ENCODE data around the gene ZBTB24. TPM values are rescaled to one million over a fixed set of nuclear protein-coding genes. Genes with fewer than 3 reads are reported as not detected.

The ZBTB24 gene
- total RNA-seq, 2 experiments from 2014 or later, result 17.6 to 19.1 TPM

DNA sequence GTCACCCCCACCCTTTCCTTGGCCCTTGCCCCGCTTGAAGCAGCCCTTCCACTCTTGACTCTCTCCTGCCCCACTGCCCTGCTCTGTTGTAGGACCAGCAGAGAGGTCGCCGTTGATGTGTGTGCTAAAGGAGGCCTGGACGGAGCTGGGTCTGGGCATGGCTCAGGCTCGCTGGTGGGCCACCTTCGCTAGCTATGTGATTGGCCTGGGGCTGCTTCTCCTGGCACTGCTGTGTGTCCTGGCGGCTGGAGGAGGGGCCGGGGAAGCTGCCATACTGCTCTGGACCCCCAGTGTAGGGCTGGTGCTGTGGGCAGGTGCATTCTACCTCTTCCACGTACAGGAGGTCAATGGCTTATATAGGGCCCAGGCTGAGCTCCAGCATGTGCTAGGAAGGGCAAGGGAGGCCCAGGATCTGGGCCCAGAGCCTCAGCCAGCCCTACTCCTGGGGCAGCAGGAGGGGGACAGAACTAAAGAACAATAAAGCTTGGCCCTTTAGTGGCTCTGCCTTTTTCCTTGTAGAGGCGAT, 39.5 kb downstream of the ZBTB24 start:
- no peak for DNase-seq
- ChIA-PET POLR2A (no interaction called here), CTCF (interaction anchor here (0.9 to 9.1 kb wide), 6 partner anchors 12 to 256 kb away, joined by 3 to 81 read pairs (median 3); partner anchors contain the start of gene MICAL1)
- Mint-ChIP-seq H3K9me3 (no peaks in the 10 kb centered on the region), H3K36me3 (ENCODE audit: low read depth) (peaks cover 39% of the 10 kb centered on the region), H3K27me3 (peaks cover 5% of the 10 kb centered on the region), H3K27ac (no peak overlapping the region), H3K4me3 (no peak overlapping the region), H3K4me1 (peaks cover 34% of the 10 kb centered on the region)

DNA sequence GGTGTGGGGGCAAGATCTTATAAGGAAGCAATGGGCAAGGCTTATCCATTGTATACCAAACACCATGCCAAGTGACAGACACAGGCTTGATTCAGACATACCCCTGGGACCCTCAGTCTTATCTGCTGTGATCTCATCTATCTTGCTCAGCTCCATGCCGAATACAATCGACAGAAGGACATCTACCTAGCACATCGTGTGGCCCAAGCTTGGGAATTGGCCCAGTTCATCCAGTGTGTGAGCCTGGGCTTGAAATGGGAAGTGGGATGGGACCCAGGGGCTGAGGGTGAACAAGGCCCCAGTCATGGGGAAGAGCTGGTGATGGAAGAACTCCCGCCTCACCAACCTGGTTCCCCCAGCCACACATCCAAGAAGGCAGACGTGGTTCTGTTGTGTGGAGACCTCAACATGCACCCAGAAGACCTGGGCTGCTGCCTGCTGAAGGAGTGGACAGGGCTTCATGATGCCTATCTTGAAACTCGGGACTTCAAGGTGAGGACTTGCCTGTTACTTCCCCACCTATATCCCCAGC, 40.6 kb downstream of the ZBTB24 start:
- DNase-seq, result no peak
- no peak overlapping the region for H3K27ac Mint-ChIP-seq
- CTCF ChIA-PET, result interaction anchor here (1.5 to 9.1 kb wide), 5 partner anchors 13 to 59 kb away, joined by 3 to 81 read pairs (median 8); partner anchors contain the start of genes CD164 and MICAL1

DNA sequence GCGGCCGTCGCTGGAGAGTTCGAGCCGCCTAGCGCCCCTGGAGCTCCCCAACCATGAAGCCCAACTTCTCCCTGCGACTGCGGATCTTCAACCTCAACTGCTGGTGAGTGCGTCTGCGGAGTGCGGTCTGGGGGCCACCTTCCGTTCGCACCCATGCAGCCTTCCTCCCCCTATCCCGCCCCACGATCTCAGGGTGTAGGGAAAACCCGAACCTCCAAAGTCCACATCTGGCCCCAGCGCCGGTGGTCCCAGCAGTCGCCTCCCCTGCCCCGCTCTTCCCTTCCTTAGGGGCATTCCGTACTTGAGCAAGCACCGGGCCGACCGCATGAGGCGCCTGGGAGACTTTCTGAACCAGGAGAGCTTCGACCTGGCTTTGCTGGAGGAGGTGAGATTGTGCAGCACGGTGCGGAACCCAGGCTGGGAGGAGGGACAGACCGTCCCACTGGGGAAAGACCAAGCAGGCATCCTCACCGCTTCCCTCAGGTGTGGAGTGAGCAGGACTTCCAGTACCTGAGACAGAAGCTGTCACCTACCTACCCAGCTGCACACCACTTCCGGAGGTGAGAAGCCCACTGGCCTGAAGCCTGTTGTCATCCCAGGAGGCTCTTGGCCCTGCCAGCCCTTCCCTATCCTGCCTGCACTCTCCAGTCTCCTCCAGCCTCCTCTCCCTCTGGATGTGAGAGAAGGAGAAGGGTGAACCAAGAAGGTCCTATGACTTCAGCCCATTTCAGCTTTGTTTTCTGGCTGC, 41.8 kb downstream of the ZBTB24 start:
- Mint-ChIP-seq H3K27me3 (peaks cover 5% of the 10 kb centered on the region), H3K9me3 (no peaks in the 10 kb centered on the region), H3K27ac (peak overlapping the region; percentile 89), H3K4me3 (peak overlapping the region; percentile 88), H3K4me1 (peaks cover 27% of the 10 kb centered on the region), H3K36me3 (ENCODE audit: low read depth) (peaks cover 31% of the 10 kb centered on the region)
- peak; percentile 39 for DNase-seq
- CTCF ChIA-PET, result interaction anchor here (0.8 to 9.1 kb wide), 8 partner anchors 14 to 162 kb away, joined by 3 to 81 read pairs (median 6); partner anchors contain the start of genes CD164 and MICAL1
- POLR2A ChIA-PET, result no interaction called here

More for the DNA sequence above, 40.6 kb downstream of the ZBTB24 start:
- Mint-ChIP-seq H3K36me3 (ENCODE audit: low read depth) (peaks cover 36% of the 10 kb centered on the region), H3K4me3 (peak overlapping the region; percentile 88), H3K4me1 (peaks cover 27% of the 10 kb centered on the region), H3K27me3 (peaks cover 5% of the 10 kb centered on the region), H3K9me3 (no peaks in the 10 kb centered on the region)
- POLR2A ChIA-PET, result interaction anchor here (0.8 kb wide), 1 partner anchor 40 kb away, joined by 3 read pairs; no protein-coding TSS in a partner anchor

DNA sequence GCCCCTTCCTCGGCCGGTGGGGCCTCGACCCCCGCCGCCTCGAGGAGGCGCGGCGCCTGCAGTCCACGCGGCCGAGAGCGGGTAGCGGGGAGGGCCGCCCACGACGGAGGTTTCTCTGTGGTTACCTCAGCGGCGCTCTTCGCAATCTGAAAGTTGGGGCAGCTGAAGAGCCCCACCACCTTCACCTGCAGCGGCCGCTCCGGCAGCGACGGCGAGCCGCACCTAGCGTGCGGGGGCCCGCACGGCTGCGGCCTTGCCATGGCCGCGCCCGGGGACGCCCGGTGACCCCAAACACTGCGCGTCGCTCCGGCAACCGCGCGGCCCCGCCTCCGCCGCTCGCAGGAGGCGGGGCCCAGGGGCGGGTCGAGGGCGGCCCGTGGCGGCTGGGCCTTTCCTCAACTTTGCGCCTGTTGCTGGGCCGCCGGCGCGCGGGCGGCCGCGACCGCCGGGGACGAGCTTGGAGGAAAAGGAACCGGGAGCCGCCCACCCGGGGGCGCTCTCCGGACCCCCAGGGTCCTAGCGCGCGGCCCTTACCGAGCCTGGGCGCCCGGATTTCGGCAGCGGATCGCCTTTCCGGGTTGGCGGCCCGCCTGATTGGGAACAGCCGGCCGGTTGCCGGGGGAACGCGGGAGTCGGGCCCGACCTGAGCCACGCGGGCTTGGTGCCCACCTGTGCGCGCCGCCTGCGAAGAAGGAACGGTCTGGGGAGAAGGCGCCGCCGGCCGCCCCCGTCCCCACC, 42.5 kb downstream of the ZBTB24 start, which contains the start of the genes PPIL6 and SMPD2:
Gene PPIL6 (minus strand): TSS at position 298 of the 738 bp plus-strand sequence. CDS start 38 bp downstream, at position 260.
Gene SMPD2 (plus strand): TSS at position 394 of the 738 bp plus-strand sequence. CDS start 398 bp downstream, outside the sequence.
- ChIA-PET CTCF (interaction anchor here (0.8 to 9.1 kb wide), 5 partner anchors 15 to 162 kb away, joined by 3 to 81 read pairs (median 3); partner anchors contain the start of gene MICAL1), POLR2A (no interaction called here)
- peak within 1 kb of the TSS; percentile 88 for H3K4me3 Mint-ChIP-seq

DNA sequence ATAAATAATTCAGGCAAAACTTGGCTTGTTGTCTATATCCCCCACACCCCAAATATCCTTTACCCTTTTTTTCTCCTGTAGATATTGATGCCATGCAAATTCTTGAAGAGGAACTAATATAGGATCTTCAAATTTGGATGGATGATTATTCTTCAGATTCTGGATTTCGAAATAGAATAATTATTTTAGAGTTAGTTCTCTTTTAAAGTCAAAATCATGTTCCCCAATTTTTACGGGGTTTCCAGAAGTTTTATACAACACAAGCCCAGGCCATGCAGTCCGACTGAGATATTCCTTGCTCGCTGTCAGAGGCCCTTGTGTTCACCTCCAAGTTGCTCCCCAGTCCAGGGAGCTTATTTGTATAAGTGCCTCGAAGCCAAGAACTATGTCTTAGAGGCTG, 47.0 kb downstream of the ZBTB24 start:
- peaks cover 5% of the 10 kb centered on the region for H3K4me1 Mint-ChIP-seq
- no peaks in the 10 kb centered on the region for H3K9me3 Mint-ChIP-seq
- ChIA-PET POLR2A (no interaction called here), CTCF (interaction anchor here (1.0 to 1.3 kb wide), 2 partner anchors 10 to 21 kb away, joined by 3 to 5 read pairs; no protein-coding TSS in a partner anchor)
- H3K27ac Mint-ChIP-seq, result no peak overlapping the region
- DNase-seq, result no peak
- no peak overlapping the region for H3K4me3 Mint-ChIP-seq
- H3K27me3 Mint-ChIP-seq, result peaks cover 15% of the 10 kb centered on the region
- peaks cover under 1% of the 10 kb centered on the region for H3K36me3 Mint-ChIP-seq (ENCODE audit: low read depth)

More for the DNA sequence above, 42.5 kb downstream of the ZBTB24 start, which contains the start of the genes PPIL6 and SMPD2:
- Mint-ChIP-seq H3K27ac (peak within 1 kb of the TSS; percentile 89), H3K27me3 (peaks cover 5% of the 10 kb centered on the region), H3K36me3 (ENCODE audit: low read depth) (peaks cover 26% of the 10 kb centered on the region), H3K9me3 (no peaks in the 10 kb centered on the region), H3K4me1 (peaks cover 27% of the 10 kb centered on the region)
- peak; percentile 78 for DNase-seq

DNA sequence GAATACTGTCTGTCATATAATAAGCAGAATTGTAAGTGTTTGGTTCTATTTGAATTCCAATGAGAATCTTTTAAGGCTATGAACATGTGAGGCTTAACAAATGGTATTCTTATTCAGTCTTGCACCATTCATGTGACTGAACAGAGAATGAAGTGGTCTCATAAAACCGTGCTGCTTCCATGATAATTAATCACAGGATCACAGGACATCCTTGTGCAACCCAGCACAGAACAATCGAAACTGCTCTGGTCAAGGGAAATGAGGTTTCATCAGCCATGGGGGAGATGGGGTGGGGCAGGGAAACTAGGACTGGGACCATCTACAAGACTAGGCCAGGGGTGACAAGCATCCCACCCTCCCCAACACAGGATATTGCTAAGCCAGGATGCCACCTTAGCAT, 48.6 kb downstream of the ZBTB24 start:
- ChIA-PET CTCF (no interaction called here), POLR2A (no interaction called here)
- no peaks in the 10 kb centered on the region for H3K36me3 Mint-ChIP-seq (ENCODE audit: low read depth)
- no peak overlapping the region for H3K4me3 Mint-ChIP-seq
- H3K4me1 Mint-ChIP-seq, result peaks cover 1% of the 10 kb centered on the region
- H3K9me3 Mint-ChIP-seq, result no peaks in the 10 kb centered on the region
- no peak overlapping the region for H3K27ac Mint-ChIP-seq
- no peak for DNase-seq
- H3K27me3 Mint-ChIP-seq, result peaks cover 12% of the 10 kb centered on the region

DNA sequence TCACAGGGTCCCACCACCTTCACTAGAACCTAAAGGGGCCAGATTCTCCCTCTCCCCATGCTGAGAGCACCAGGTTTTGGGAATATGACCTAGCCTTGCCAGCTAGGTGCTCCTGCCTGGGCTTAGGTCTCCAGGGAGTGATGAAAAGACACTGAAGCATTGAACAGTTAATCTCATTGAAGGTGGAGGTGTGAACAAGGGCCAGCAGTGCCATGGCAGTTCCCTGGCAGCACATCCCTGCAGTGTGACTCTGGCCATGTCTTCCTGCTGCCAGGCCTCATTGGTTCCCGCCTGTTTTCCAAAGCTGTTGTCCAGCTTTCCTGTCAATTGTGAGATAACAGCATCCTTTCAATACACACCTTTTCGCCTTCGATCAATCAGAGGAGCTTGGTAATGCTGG, 53.5 kb downstream of the ZBTB24 start:
- no peak overlapping the region for H3K27ac Mint-ChIP-seq

DNA sequence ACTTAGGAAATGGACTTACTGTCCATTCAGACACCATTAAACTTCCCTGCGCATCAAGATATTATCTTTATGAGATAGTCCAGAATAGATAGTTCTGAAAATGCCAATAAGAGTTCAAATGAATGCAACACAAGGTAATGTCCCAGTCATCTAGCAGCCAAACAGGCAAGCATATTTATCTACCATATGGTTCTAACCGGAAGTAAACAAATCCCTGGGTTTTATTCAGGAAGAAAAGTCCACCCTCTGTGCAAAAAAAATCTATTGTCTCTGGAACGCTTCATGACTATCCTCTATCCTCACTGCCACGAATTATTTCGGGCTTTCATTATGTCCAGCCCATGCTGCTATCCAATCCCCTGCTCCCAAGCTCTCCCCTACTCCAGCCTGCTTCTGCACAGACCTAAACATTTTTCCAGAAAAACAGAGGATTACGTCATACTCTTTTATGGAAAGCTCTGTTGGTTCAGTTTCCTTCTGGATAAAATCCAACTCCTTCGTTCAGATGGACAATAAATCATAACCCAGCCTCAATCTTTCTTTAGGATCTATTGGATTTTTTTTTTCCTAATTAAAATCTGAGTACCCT, 54.0 kb downstream of the ZBTB24 start:
- Mint-ChIP-seq H3K36me3 (ENCODE audit: low read depth) (no peaks in the 10 kb centered on the region), H3K9me3 (no peaks in the 10 kb centered on the region), H3K27me3 (peaks cover 10% of the 10 kb centered on the region), H3K4me3 (no peak overlapping the region), H3K4me1 (peaks cover 3% of the 10 kb centered on the region), H3K27ac (no peak overlapping the region)
- CTCF ChIA-PET, result interaction anchor here (0.8 kb wide), 1 partner anchor 18 kb away, joined by 3 read pairs; no protein-coding TSS in a partner anchor
- no peak for DNase-seq
- POLR2A ChIA-PET, result no interaction called here

More for the DNA sequence above, 53.5 kb downstream of the ZBTB24 start:
- H3K9me3 Mint-ChIP-seq, result no peaks in the 10 kb centered on the region
- ChIA-PET CTCF (interaction anchor here (0.8 kb wide), 1 partner anchor 18 kb away, joined by 3 read pairs; no protein-coding TSS in a partner anchor), POLR2A (no interaction called here)
- peaks cover 10% of the 10 kb centered on the region for H3K27me3 Mint-ChIP-seq
- H3K4me1 Mint-ChIP-seq, result peaks cover 3% of the 10 kb centered on the region
- no peak overlapping the region for H3K4me3 Mint-ChIP-seq
- no peak for DNase-seq
- no peaks in the 10 kb centered on the region for H3K36me3 Mint-ChIP-seq (ENCODE audit: low read depth)

DNA sequence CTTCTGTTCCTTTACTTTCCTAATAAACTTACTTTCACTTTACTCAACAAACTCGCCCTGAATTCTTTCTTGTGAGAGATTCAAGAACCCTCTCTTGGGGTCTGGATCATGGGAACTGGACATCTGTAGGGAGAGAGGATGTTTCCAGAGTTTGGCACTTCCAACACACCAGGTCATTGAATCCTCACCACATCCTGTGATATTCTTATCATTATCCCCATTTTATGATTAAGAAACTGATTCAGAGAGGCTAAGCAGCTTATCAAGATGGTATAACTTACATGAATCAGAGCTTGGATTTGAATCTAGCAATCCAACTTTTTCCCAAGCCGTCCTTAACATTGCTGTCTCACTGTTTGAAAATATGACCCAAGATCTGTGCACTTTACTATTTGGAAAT, 58.1 kb downstream of the ZBTB24 start:
- ChIA-PET POLR2A (no interaction called here), CTCF (interaction anchor here (0.6 to 1.2 kb wide), 2 partner anchors 18 to 22 kb away, joined by 3 read pairs; no protein-coding TSS in a partner anchor)
- DNase-seq, result no peak
- peaks cover 3% of the 10 kb centered on the region for H3K4me1 Mint-ChIP-seq
- H3K27ac Mint-ChIP-seq, result no peak overlapping the region
- H3K36me3 Mint-ChIP-seq (ENCODE audit: low read depth), result no peaks in the 10 kb centered on the region
- H3K9me3 Mint-ChIP-seq, result no peaks in the 10 kb centered on the region
- no peak overlapping the region for H3K4me3 Mint-ChIP-seq
- H3K27me3 Mint-ChIP-seq, result no peaks in the 10 kb centered on the region

DNA sequence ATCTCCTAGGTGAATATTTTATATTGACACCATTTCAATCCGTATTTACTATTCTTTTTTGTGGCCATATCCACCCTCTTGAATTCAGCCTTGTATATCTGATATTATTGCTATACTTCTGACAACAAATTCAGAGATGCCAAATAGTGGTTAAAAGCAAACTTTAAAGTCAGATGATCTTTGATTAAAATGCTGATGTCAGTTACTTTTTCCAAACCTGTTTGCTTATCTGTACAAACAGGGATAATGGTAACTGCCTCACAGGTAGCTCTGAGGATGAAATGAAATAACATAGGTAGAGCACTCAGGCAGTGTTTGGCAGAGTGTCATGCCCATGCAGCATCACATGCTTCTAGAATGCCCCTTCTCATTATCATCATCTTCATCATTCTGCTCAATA, 61.8 kb downstream of the ZBTB24 start:
- ChIA-PET CTCF (no interaction called here), POLR2A (no interaction called here)
- Mint-ChIP-seq H3K36me3 (ENCODE audit: low read depth) (no peaks in the 10 kb centered on the region), H3K4me3 (no peak overlapping the region), H3K27me3 (no peaks in the 10 kb centered on the region), H3K4me1 (peaks cover 3% of the 10 kb centered on the region), H3K9me3 (no peaks in the 10 kb centered on the region), H3K27ac (no peak overlapping the region)
- no peak for DNase-seq

DNA sequence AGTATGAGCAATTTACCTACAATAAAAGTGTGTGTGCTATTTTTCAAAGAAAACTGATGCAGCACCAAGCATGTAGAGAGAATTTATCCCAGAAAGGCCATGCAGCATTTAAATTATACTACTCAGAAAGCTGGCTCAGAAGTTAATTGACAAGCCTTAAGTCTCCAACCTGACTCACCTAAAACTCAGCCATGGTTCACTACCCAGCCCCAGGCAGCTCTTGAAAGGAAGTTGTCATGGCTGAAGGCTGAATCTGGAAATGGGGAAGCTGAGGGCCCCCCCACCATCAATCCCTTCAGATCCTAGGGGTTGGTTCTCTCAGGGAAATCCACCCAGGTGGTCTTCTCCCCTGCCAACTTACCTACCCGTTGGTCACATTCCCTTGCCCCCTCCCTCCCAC, 62.3 kb downstream of the ZBTB24 start:
- no peaks in the 10 kb centered on the region for H3K9me3 Mint-ChIP-seq
- no peaks in the 10 kb centered on the region for H3K27me3 Mint-ChIP-seq
- H3K4me3 Mint-ChIP-seq, result no peak overlapping the region
- CTCF ChIA-PET, result no interaction called here
- H3K4me1 Mint-ChIP-seq, result peaks cover 3% of the 10 kb centered on the region
- POLR2A ChIA-PET, result no interaction called here
- DNase-seq, result no peak
- H3K27ac Mint-ChIP-seq, result no peak overlapping the region
- H3K36me3 Mint-ChIP-seq (ENCODE audit: low read depth), result no peaks in the 10 kb centered on the region

DNA sequence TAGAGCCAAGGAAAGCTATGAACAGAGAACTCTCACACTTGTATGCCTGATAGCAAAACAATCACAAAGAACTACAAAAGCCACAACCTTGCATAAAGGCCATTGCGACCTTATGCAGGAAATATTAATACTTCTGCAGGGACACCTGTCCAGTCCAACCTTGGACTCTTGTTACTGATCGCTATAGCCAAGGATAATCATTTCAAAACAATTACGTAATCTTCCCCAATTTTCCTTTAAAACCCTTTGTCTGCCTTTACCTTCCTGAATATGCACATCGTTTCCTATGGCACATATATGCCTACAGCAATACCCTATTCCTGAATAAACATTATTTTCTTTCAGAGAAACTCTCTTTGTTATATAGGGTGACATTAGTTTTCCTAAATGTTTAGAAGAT, 65.4 kb downstream of the ZBTB24 start:
- H3K27ac Mint-ChIP-seq, result no peak overlapping the region
- H3K4me3 Mint-ChIP-seq, result no peak overlapping the region
- DNase-seq, result no peak
- CTCF ChIA-PET, result interaction anchor here (0.7 to 1.4 kb wide), 2 partner anchors 23 to 924 kb away, joined by 3 to 5 read pairs; partner anchors contain the start of genes PPIL6 and SMPD2
- peaks cover 3% of the 10 kb centered on the region for H3K9me3 Mint-ChIP-seq
- peaks cover 11% of the 10 kb centered on the region for H3K27me3 Mint-ChIP-seq
- H3K36me3 Mint-ChIP-seq (ENCODE audit: low read depth), result no peaks in the 10 kb centered on the region
- no peaks in the 10 kb centered on the region for H3K4me1 Mint-ChIP-seq
- POLR2A ChIA-PET, result no interaction called here
